Endodermal cell (in vitro differentiated cells): ENCODE measurements around the gene FAM156A. TPM values are rescaled to one million over a fixed set of nuclear protein-coding genes. Genes with fewer than 3 reads are reported as not detected.
"Not testable (repeated sequence)": the region's sequence is repeated elsewhere in the genome, so short reads cannot be mapped to it uniquely, and the experiment has no call there.

Source experiments
- DNase-seq: peaks from one replicate; pipeline ENCODE4 v3.0.0-alpha.2; 2017
- H3K27ac ChIP-seq: 2 replicates; pipeline ENCODE4 v1.5.1; 2013; ENCODE audit warnings: mild to moderate bottlenecking, low read depth, low read length, moderate library complexity
- H3K27me3 ChIP-seq: 2 replicates; pipeline ENCODE4 v1.6.1; 2013; ENCODE audit warnings: mild to moderate bottlenecking, low read length, moderate library complexity; ENCODE audit not compliant: insufficient read depth, control insufficient read depth, poor library complexity, severe bottlenecking
- H3K36me3 ChIP-seq: 2 replicates; pipeline ENCODE4 v1.7.0; 2013; ENCODE audit warnings: mild to moderate bottlenecking, low read length, moderate library complexity; ENCODE audit not compliant: control insufficient read depth, insufficient read depth
- H3K4me1 ChIP-seq: one replicate; pipeline ENCODE4 v1.7.0; 2013; ENCODE audit warnings: low read length; ENCODE audit not compliant: control insufficient read depth, insufficient read depth
- H3K4me3 ChIP-seq: 2 replicates; pipeline ENCODE4 v1.5.1; 2013; ENCODE audit warnings: mild to moderate bottlenecking, low read length, moderate library complexity
- H3K9ac ChIP-seq: 2 replicates; pipeline ENCODE4 v1.6.1; 2013; ENCODE audit warnings: mild to moderate bottlenecking, low read length, moderate library complexity; ENCODE audit not compliant: poor library complexity, severe bottlenecking; ENCODE audit errors: extremely low read depth
- H3K9me3 ChIP-seq: 2 replicates; pipeline ENCODE4 v1.6.1; 2013; ENCODE audit warnings: mild to moderate bottlenecking, low read length, moderate library complexity; ENCODE audit not compliant: control insufficient read depth
- H3K27ac Mint-ChIP-seq: 2 replicates; pipeline ENCODE4 v1.8.0; 2020; ENCODE audit warnings: mixed read lengths
- H3K27me3 Mint-ChIP-seq: 2 replicates; pipeline ENCODE4 v1.8.0; 2021; ENCODE audit warnings: mild to moderate bottlenecking, mixed read lengths; ENCODE audit not compliant: insufficient read depth
- H3K36me3 Mint-ChIP-seq: 2 replicates; pipeline ENCODE4 v1.8.0; 2020; ENCODE audit warnings: low read depth, mixed read lengths
- H3K4me1 Mint-ChIP-seq: 2 replicates; pipeline ENCODE4 v1.8.0; 2020; ENCODE audit warnings: mixed read lengths
- H3K4me3 Mint-ChIP-seq: 2 replicates; pipeline ENCODE4 v1.8.0; 2020; ENCODE audit warnings: mild to moderate bottlenecking, moderate library complexity, mixed read lengths
- H3K9me3 Mint-ChIP-seq: 2 replicates; pipeline ENCODE4 v1.8.0; 2020; ENCODE audit warnings: mild to moderate bottlenecking, mixed read lengths
- WGBS, 2 experiments: methylation state at CpG; one replicate each; pipeline versions ENCODE4 v1.1.5 to v1.1.7; 2013; ENCODE audit warnings: missing lambda C conversion rate in 2 of 2, mixed read lengths in 1 of 2; ENCODE audit not compliant: insufficient coverage in 1 of 2, insufficient read length in 1 of 2; 5-methylcytosine and 5-hydroxymethylcytosine counted together
- total RNA-seq, 2 donors: library from RNA; stranded (reverse); fragmentation: NEBNext Ultra II Directional in 1 of 2; extraction: Animal tissue kit (Norgen Biotek cat#: 25700) in 1 of 2; gene quantifications; 2 replicates in 1 of 2; 3 replicates in 1 of 2; pipeline ENCODE4 v1.2.1, GENCODE V29; 2021
- TF ChIP-seq, protein P1 (sequence below): fragments of 200-600 bp; sonication (generic); conservative IDR thresholded peaks from 2 replicates; pipeline ENCODE4 v1.5.0; 2021; ENCODE audit warnings: antibody characterized with exemption, mild to moderate bottlenecking

FAM156A gene
- total RNA-seq, 2 donors from 2014 or later: 14.0 to 21.6 TPM

DNA sequence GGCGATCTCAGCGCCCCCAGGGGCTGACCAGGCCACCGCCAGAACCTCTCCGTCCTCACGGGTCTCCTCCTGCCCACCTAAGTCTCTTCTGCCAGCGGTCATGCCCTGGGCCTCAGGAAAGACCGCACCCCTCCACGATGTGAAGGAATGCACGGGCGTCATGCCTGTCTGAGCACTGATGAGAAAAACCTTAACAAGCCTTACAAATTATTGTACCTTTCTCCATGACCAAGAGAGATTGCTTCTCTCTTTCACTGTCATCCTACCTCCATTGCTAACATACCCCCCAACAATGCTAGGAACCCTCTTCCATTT is 22.9 kb downstream of the FAM156A start:
- H3K4me1 Mint-ChIP-seq: not testable (repeated sequence)

DNA sequence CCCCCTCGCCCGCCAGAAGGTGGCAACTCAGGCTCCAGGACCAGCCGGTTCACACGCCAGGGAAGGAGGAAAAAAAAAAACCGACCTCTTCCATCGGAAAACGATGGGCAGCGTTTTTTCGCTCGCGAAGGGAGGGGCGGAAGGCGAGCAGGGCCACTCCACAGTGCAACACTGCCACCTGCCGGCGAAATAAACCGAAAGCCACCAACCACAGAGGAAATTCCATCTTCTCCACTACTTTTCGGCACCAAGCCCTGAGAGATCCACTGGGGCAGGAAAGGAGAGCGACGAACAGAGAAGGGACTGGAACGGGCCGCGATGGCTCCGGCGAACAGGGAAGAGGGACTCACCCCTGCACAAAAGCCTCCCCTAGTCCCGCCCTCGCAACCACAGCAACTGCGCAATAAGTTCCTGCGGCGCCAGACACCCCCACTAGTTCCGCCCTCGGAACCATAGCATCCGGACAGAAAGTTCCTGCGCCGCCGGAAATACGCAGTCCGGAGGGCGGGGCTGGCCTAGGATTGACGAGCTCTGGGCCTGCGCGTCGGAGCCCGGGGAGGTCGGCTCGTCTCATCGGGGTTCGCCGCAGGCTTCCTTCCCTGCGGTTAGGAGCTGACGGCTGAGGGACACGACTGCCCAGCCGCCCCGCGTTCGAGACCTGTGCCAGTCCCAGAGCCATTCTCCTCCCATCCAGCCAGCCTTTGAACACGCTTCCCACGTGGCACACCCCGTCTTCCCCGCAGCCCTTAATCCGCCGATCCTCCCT is 23.4 kb downstream of the FAM156A start:
- H3K4me3 Mint-ChIP-seq: peak overlapping the region; percentile 77
- peak overlapping the region; percentile 98 for H3K27ac Mint-ChIP-seq
- Histone ChIP-seq H3K27ac (peak overlapping the region; percentile 98), H3K27me3 (no peaks in the 10 kb centered on the region), H3K36me3 (no peaks in the 10 kb centered on the region), H3K4me1 (no peaks in the 10 kb centered on the region), H3K9me3 (no peaks in the 10 kb centered on the region), H3K4me3 (peak overlapping the region; percentile 89), H3K9ac (peak overlapping the region; percentile 70)
- peaks cover 39% of the 10 kb centered on the region for H3K9me3 Mint-ChIP-seq
- H3K36me3 Mint-ChIP-seq: no peaks in the 10 kb centered on the region
- DNase-seq: peak; percentile 95
- WGBS, 2 experiments: 0% methylated on average over 10 to 60 of the region's 61 CpGs
- TF ChIP-seq, protein P1, sequence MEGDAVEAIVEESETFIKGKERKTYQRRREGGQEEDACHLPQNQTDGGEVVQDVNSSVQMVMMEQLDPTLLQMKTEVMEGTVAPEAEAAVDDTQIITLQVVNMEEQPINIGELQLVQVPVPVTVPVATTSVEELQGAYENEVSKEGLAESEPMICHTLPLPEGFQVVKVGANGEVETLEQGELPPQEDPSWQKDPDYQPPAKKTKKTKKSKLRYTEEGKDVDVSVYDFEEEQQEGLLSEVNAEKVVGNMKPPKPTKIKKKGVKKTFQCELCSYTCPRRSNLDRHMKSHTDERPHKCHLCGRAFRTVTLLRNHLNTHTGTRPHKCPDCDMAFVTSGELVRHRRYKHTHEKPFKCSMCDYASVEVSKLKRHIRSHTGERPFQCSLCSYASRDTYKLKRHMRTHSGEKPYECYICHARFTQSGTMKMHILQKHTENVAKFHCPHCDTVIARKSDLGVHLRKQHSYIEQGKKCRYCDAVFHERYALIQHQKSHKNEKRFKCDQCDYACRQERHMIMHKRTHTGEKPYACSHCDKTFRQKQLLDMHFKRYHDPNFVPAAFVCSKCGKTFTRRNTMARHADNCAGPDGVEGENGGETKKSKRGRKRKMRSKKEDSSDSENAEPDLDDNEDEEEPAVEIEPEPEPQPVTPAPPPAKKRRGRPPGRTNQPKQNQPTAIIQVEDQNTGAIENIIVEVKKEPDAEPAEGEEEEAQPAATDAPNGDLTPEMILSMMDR: peak; percentile 87
- no peaks in the 10 kb centered on the region for H3K27me3 Mint-ChIP-seq
- no peaks in the 10 kb centered on the region for H3K4me1 Mint-ChIP-seq

More for the DNA sequence above, 22.9 kb downstream of the FAM156A start:
- not testable (repeated sequence) for H3K27me3 Mint-ChIP-seq, H3K4me1 ChIP-seq, DNase-seq, H3K27me3 ChIP-seq, H3K36me3 Mint-ChIP-seq, H3K36me3 ChIP-seq, H3K9me3 ChIP-seq
- peak overlapping the region; percentile 98 for H3K27ac ChIP-seq
- H3K9ac ChIP-seq: peak overlapping the region; percentile 66
- Mint-ChIP-seq H3K9me3 (peaks cover 36% of the 10 kb centered on the region), H3K4me3 (peak overlapping the region; percentile 77), H3K27ac (peak overlapping the region; percentile 98)
- WGBS, 2 experiments: 16 to 30% methylated on average over 5 to 10 of the region's 10 CpGs
- peak overlapping the region; percentile 89 for H3K4me3 ChIP-seq

DNA sequence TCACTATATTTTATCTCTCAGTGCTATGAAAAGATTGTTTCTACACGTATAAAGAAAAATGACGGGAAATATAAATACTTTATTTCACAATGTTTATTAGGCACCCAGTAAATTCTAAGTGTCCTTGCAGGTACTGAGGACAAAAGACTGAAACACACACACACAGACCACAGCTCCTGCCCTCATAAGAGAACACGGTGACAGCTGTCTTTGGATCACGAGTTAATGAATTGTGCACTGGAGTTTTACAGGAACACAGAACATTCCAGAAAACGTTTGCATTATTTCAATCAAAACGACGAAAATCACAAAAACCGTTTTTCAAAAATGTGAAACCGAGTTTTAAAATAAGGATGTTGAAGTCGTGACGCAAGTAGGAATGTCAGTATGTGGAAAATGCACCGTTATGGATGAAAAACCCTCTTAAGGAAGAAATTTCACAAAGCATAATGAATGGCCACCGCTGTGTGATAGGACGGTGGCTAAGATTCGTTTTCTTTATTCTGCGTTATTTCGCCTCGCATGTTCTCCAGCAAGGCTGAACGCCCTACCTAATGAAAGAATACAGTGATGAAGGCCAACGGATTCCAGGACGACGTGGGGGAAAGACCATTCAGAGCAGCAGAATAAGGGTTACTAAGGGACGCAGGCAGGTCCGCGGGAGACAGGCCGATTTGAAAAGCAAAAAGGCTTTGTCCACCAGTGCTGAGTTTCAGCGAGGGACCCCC is 24.2 kb downstream of the FAM156A start:
- H3K9ac ChIP-seq: peak overlapping the region; percentile 70
- no peaks in the 10 kb centered on the region for H3K9me3 ChIP-seq
- Mint-ChIP-seq H3K27me3 (no peaks in the 10 kb centered on the region), H3K27ac (peak overlapping the region; percentile 98), H3K4me3 (peak overlapping the region; percentile 77), H3K9me3 (peaks cover 46% of the 10 kb centered on the region), H3K4me1 (no peaks in the 10 kb centered on the region), H3K36me3 (no peaks in the 10 kb centered on the region)
- H3K27me3 ChIP-seq: no peaks in the 10 kb centered on the region
- 0 to 9% methylated on average over 8 to 26 of the region's 27 CpGs for WGBS, 2 experiments
- TF ChIP-seq, protein P1: no peak
- H3K4me1 ChIP-seq: no peaks in the 10 kb centered on the region
- H3K27ac ChIP-seq: peak overlapping the region; percentile 98
- DNase-seq: no peak
- H3K36me3 ChIP-seq: no peaks in the 10 kb centered on the region
- peak overlapping the region; percentile 89 for H3K4me3 ChIP-seq
